ENCODE measurements around the gene MGAT1.
A peak's percentile ranks its signal among the peaks of the same experiment; 100 is the strongest.

GRCh38 chr5:180813420-180813819, 10.8 kb upstream of the MGAT1 start:
- TF ChIP-seq CTCF (conservative IDR thresholded peaks at IDR 0.05; ENCODE audit: low read depth in 2 of 2): peak in 1 of 2 experiments; percentile 33; a peak in 2 of 4 replicates
- TF ChIP-seq CREB1 (CRISPR knock-in tag; IDR thresholded peaks at IDR 0.05; ENCODE audit: low read depth): no peak
- no peak for TF ChIP-seq POLR2AphosphoS5 (IDR thresholded peaks at IDR 0.05; ENCODE audit: low read depth)
- TF ChIP-seq REST (IDR thresholded peaks at IDR 0.05; ENCODE audit: unreplicated experiment): no peak
- TF ChIP-seq ETS1 (IDR thresholded peaks at IDR 0.05): no peak
- TF ChIP-seq EZH2phosphoT487 (IDR thresholded peaks at IDR 0.05; ENCODE audit: unreplicated experiment): no peak
- no peak for TF ChIP-seq STAT1 (IDR thresholded peaks at IDR 0.05; ENCODE audit: unreplicated experiment)
- no peak for TF ChIP-seq NANOG (IDR thresholded peaks at IDR 0.05; ENCODE audit: borderline replicate concordance)
